Ishikawa (cell line): ENCODE results near the gene C1orf87.

Source experiments
- CEBPB ChIP-seq: IDR thresholded peaks from 2 replicates; pipeline ENCODE4 v1.6.1; 2012
- CREB1 ChIP-seq: IDR thresholded peaks from 2 replicates; pipeline ENCODE4 v1.6.1; 2012; ENCODE audit warnings: low read depth
- RAD21 ChIP-seq: IDR thresholded peaks from 2 replicates; pipeline ENCODE4 v1.6.1; 2012; ENCODE audit warnings: low read depth
- TAF1 ChIP-seq: IDR thresholded peaks from 2 replicates; pipeline ENCODE4 v1.6.1; 2012; ENCODE audit warnings: low read depth, mild to moderate bottlenecking
- TCF12 ChIP-seq: IDR thresholded peaks from 2 replicates; pipeline ENCODE4 v1.6.1; 2012; ENCODE audit warnings: low read depth
- TEAD4 ChIP-seq: IDR thresholded peaks from 2 replicates; pipeline ENCODE4 v1.6.1; 2012
- TF ChIP-seq, protein P1 (sequence below): IDR thresholded peaks from 2 replicates; pipeline ENCODE4 v1.6.1; 2012; ENCODE audit warnings: low read depth, mild to moderate bottlenecking

DNA sequence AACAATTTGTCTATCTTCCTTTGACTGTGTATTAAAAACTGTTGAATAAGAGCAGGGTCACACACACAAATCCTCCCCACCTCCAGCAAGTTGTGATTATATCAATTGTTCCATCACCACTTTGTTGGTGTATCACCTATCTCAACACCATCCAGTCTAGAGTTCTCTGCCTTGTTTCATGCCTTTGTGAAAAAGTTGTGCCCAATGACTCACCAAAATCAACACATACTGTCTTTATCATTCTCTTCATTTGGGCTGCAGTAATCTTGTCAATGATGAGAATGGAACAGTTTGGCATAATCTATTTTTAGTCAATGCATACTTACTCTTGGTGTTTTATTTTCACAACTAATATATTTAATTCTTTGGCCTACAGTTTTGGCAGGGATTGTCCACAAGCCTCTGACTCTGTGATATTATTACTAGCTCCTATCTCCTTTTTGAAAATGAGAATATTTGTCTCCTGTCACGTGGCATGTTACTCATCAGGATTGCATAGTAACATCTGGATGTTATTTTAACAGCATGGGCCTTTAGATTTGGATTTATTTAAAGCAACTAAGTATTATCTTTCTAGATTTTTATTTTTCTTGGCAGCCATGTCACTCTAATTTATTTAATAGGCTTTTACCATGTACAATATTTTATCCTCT is 5.1 kb downstream of the C1orf87 start:
- TF ChIP-seq, protein P1, sequence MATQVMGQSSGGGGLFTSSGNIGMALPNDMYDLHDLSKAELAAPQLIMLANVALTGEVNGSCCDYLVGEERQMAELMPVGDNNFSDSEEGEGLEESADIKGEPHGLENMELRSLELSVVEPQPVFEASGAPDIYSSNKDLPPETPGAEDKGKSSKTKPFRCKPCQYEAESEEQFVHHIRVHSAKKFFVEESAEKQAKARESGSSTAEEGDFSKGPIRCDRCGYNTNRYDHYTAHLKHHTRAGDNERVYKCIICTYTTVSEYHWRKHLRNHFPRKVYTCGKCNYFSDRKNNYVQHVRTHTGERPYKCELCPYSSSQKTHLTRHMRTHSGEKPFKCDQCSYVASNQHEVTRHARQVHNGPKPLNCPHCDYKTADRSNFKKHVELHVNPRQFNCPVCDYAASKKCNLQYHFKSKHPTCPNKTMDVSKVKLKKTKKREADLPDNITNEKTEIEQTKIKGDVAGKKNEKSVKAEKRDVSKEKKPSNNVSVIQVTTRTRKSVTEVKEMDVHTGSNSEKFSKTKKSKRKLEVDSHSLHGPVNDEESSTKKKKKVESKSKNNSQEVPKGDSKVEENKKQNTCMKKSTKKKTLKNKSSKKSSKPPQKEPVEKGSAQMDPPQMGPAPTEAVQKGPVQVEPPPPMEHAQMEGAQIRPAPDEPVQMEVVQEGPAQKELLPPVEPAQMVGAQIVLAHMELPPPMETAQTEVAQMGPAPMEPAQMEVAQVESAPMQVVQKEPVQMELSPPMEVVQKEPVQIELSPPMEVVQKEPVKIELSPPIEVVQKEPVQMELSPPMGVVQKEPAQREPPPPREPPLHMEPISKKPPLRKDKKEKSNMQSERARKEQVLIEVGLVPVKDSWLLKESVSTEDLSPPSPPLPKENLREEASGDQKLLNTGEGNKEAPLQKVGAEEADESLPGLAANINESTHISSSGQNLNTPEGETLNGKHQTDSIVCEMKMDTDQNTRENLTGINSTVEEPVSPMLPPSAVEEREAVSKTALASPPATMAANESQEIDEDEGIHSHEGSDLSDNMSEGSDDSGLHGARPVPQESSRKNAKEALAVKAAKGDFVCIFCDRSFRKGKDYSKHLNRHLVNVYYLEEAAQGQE, result no peak
- TF ChIP-seq RAD21, result no peak
- TF ChIP-seq TEAD4, result no peak
- no peak for TF ChIP-seq TCF12
- TF ChIP-seq TAF1, result no peak
- no peak for TF ChIP-seq CEBPB
- no peak for TF ChIP-seq CREB1
